ENCODE measurements around the gene EDNRB. TPM values are rescaled to one million over a fixed set of nuclear protein-coding genes. Genes with fewer than 3 reads are reported as not detected.

EDNRB gene
- total RNA-seq, 1 donor = 8.2 TPM

DNA sequence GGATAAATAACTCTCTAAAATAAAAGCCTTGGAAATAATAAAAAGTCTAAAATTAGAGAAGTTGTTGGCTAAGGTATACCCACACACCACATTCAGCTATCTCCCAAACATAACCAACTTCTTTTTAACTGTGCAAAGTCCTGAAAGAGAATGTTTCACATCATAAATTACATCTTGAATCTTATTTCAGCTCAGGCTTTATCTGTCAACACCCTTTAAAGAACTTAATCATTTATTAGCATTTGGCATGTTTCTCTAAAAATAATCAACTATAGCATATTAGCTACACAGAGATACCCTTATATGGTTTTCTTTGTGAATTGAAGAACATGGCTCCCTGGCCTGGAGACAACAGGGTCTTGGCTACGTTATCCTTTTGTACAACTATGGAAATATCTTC, 6.9 kb downstream of the EDNRB start:
- TF ChIP-seq, protein P1, sequence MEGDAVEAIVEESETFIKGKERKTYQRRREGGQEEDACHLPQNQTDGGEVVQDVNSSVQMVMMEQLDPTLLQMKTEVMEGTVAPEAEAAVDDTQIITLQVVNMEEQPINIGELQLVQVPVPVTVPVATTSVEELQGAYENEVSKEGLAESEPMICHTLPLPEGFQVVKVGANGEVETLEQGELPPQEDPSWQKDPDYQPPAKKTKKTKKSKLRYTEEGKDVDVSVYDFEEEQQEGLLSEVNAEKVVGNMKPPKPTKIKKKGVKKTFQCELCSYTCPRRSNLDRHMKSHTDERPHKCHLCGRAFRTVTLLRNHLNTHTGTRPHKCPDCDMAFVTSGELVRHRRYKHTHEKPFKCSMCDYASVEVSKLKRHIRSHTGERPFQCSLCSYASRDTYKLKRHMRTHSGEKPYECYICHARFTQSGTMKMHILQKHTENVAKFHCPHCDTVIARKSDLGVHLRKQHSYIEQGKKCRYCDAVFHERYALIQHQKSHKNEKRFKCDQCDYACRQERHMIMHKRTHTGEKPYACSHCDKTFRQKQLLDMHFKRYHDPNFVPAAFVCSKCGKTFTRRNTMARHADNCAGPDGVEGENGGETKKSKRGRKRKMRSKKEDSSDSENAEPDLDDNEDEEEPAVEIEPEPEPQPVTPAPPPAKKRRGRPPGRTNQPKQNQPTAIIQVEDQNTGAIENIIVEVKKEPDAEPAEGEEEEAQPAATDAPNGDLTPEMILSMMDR (IDR thresholded peaks at IDR 0.05; ENCODE audit: insufficient read depth, low read depth, low read length) = no peak
- no peak for DNase-seq (ENCODE audit: low read depth)
- H3K4me3 ChIP-seq (ENCODE audit: low read depth, low read length) = no peak overlapping the region

DNA sequence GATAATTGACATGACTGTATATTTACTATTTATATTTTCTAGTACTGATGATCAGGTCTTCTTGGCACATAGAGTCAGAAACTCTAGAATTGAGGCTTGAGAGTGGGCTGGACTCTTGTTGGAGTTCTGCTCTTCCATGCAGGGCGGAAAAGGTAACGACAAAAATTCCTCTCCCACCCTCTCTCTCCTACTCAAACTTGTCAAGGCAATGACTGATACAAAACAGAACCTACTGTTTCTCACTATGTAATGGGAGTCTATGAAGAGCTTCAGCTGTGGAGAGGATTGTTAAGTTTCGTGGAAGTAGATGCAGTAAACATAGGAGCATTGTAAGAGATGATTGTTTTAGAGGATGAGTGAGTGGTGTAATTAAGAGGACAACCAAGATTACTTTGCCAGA, 8.8 kb downstream of the EDNRB start:
- no peak overlapping the region for H3K4me3 ChIP-seq (ENCODE audit: low read depth, low read length)
- no peak for DNase-seq (ENCODE audit: low read depth)
- TF ChIP-seq, protein P1 (IDR thresholded peaks at IDR 0.05; ENCODE audit: insufficient read depth, low read depth, low read length) = no peak

DNA sequence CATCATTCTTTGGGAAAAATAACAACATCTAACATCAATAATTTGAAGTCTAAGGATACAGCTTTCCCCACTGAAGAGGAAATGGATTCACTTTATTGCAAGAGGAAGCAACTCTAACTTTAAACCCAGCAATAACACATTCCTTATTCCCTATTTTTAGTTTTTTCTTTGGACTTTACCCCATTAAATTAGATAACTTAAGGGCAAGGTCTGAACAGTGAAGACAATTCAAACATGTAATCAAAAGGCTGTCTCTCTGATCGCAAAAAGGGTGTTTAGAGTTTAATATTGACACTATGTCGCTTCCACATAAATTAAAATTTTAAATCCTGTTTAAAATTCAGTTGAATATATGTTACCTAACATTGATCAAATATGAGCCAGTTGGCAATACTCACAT, 10.1 kb downstream of the EDNRB start:
- no peak overlapping the region for H3K4me3 ChIP-seq (ENCODE audit: low read depth, low read length)
- no peak for DNase-seq (ENCODE audit: low read depth)
- TF ChIP-seq, protein P1 (IDR thresholded peaks at IDR 0.05; ENCODE audit: insufficient read depth, low read depth, low read length) = no peak

DNA sequence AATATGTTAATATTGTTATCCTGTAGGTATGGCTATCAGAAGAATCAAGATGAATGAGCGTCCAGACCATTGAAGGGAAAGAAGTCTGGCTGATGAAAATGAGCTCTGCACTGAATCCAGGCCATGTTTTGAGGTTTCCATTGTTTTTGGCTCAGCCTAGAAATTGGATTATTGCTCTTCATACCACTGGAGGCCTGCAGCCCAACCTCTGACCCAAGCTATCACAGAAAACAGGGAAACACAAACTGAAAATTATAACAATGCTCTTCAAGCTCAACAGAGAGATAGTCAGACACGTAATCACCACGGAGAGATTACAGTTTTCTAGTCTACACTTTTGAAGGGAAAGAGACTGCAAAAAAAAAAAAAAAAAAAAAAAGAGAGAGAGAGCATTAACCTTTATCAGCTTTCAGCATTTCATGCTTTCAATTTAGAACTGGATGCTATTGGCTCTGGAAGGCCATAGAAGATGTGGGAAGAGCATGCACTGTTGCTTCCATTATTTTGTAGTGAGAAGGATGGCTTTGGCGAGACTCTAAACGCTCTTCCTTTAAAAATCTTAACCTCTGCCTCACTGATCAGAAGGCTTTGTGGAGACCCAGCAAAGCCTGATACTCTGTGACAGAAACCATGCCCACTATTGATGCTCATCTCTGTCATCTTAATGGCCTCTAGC, 10.8 kb downstream of the EDNRB start:
- no peak for DNase-seq (ENCODE audit: low read depth)
- TF ChIP-seq, protein P1 (IDR thresholded peaks at IDR 0.05; ENCODE audit: insufficient read depth, low read depth, low read length) = no peak
- no peak overlapping the region for H3K4me3 ChIP-seq (ENCODE audit: low read depth, low read length)

DNA sequence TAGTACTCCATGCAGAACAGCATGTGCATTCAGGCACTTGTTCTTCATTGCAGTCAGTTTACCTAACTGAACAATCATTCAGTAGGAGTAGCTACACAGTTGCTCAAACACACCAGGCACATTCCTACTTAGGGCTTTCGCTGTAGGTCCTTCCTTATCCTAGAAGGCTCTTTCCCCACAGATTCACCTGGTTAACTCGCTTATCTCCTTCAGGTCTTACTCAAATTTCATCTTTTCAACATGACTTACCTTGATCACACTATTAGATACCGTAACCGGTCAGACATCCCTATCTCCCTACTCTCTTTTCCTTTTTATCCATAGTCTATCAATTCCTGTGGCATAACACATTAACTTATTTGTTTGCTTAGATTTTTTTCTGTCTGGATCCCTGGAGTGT, 14.6 kb downstream of the EDNRB start:
- DNase-seq (ENCODE audit: low read depth) = no peak
- no peak overlapping the region for H3K4me3 ChIP-seq (ENCODE audit: low read depth, low read length)
- TF ChIP-seq, protein P1 (IDR thresholded peaks at IDR 0.05; ENCODE audit: insufficient read depth, low read depth, low read length) = no peak

DNA sequence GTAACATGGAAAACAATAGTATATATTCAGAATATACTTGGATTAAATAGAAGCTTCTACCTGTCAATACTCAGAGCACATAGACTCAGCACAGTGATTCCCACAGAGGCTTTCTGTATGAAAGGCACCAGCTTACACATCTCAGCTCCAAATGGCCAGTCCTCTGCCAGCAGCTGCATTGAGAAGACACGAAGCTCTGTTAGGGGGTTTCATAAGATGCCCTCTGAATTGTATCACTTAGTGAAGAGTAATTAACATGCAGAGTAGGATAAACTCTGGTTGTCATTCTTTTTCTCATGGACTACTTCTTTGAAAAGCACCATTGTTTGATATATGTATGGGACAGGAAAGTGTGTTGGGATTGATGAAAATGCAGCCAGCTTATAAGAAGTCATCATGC, 15.2 kb downstream of the EDNRB start:
- H3K4me3 ChIP-seq (ENCODE audit: low read depth, low read length) = no peak overlapping the region

More for the DNA sequence above, 15.2 kb downstream of the EDNRB start:
- TF ChIP-seq, protein P1 (IDR thresholded peaks at IDR 0.05; ENCODE audit: insufficient read depth, low read depth, low read length) = no peak
- DNase-seq (ENCODE audit: low read depth) = no peak
